HPDE6-E6E7 (cell line): ENCODE data around the gene FABP1.

Source experiments
- DNase-seq: peaks from one replicate; pipeline ENCODE4 v3.0.0; 2011; ENCODE audit warnings: missing footprints; ENCODE audit errors: extremely low spot score

The FABP1 gene

GRCh38 chr2:88137833-88138232, 10.0 kb upstream of the FABP1 start:
- no peak for DNase-seq

GRCh38 chr2:88136817-88137216, 9.0 kb upstream of the FABP1 start:
- no peak for DNase-seq

- DNase-seq, result no peak
These were observed 6.0 kb upstream of the FABP1 start for GRCh38 chr2:88133875-88134274.

GRCh38 chr2:88131999-88132368, 4.1 kb upstream of the FABP1 start:
- DNase-seq, result no peak

- DNase-seq, result no peak
These were observed 3.5 kb upstream of the FABP1 start for GRCh38 chr2:88131201-88131998.

- DNase-seq, result no peak
These were observed 1.6 kb upstream of the FABP1 start for GRCh38 chr2:88129313-88129959.

- DNase-seq, result no peak
These were observed 921 bp upstream of the FABP1 start for GRCh38 chr2:88128654-88129312.

- DNase-seq, result no peak
These were observed 299 bp downstream of the FABP1 start for GRCh38 chr2:88127638-88127887.

GRCh38 chr2:88126772-88127637, 857 bp downstream of the FABP1 start:
- DNase-seq, result no peak

GRCh38 chr2:88125924-88126771, 1.7 kb downstream of the FABP1 start:
- DNase-seq, result no peak

- DNase-seq, result no peak
These were observed 2.4 kb downstream of the FABP1 start for GRCh38 chr2:88125344-88125923.

- DNase-seq, result no peak
These were observed 3.6 kb downstream of the FABP1 start for GRCh38 chr2:88123975-88124917.

- DNase-seq, result no peak
These were observed 4.5 kb downstream of the FABP1 start for GRCh38 chr2:88123164-88123974.

GRCh38 chr2:88122141-88122884, 5.5 kb downstream of the FABP1 start:
- no peak for DNase-seq

- no peak for DNase-seq
These were observed 6.2 kb downstream of the FABP1 start for GRCh38 chr2:88121678-88122077.

GRCh38 chr2:88117973-88118372, 9.9 kb downstream of the FABP1 start:
- no peak for DNase-seq

GRCh38 chr2:88116669-88117432, 11.0 kb downstream of the FABP1 start:
- no peak for DNase-seq
